Endothelial cell of umbilical vein (primary cell): ENCODE measurements around the gene KAT6B.

ENCODE experiments used
- EZH2 ChIP-seq: IDR thresholded peaks from 2 replicates; pipeline ENCODE4 v1.6.1; 2012; ENCODE audit warnings: borderline replicate concordance, low read depth, mild to moderate bottlenecking, moderate library complexity, low read length, inconsistent platforms; ENCODE audit not compliant: severe bottlenecking
- FOS ChIP-seq: IDR thresholded peaks from 2 replicates; pipeline ENCODE4 v1.6.1; 2011; ENCODE audit warnings: mild to moderate bottlenecking, low read length, moderate library complexity, borderline replicate concordance; ENCODE audit not compliant: insufficient read depth
- POLR2A ChIP-seq: IDR thresholded peaks from 2 replicates; pipeline ENCODE4 v1.6.1; 2012; ENCODE audit warnings: low read depth, mild to moderate bottlenecking, control low read depth, low read length
- POLR2AphosphoS5 ChIP-seq: IDR thresholded peaks from 2 replicates; pipeline ENCODE4 v1.6.1; 2012; ENCODE audit warnings: low read depth, mild to moderate bottlenecking, control low read depth, low read length, moderate library complexity; ENCODE audit not compliant: insufficient read depth
- TF ChIP-seq, protein P1 (sequence below), 2 donors: IDR thresholded peaks; 1 replicate in 1 of 2; 2 replicates in 1 of 2; pipeline ENCODE4 v1.5.1; 2011; ENCODE audit warnings: low read length in 2 of 2, mild to moderate bottlenecking in 2 of 2, moderate library complexity in 2 of 2, control low read depth in 1 of 2, inconsistent platforms in 1 of 2, low read depth in 1 of 2; ENCODE audit not compliant: insufficient read depth in 1 of 2; ENCODE audit errors: extremely low read depth in 1 of 2

DNA sequence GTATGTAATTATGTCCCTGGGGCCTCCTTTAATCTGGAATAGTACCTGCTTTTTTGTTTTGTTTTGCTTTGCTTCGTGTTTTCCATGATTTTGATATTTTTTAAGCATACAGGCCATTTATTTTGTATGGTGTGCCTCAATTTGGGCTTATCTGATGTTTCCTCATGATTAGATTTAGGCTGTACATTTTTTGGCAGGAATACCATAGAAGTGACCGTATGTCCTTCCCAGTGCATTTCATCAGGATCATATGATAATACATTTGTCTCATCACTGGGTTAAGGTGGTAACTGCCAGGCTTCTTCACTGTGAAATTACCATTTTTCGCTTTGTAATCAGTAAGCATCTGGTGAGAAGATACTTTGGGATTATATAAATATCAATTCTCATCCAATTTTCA is 167.2 kb downstream of the KAT6B start:
- TF ChIP-seq, protein P1, sequence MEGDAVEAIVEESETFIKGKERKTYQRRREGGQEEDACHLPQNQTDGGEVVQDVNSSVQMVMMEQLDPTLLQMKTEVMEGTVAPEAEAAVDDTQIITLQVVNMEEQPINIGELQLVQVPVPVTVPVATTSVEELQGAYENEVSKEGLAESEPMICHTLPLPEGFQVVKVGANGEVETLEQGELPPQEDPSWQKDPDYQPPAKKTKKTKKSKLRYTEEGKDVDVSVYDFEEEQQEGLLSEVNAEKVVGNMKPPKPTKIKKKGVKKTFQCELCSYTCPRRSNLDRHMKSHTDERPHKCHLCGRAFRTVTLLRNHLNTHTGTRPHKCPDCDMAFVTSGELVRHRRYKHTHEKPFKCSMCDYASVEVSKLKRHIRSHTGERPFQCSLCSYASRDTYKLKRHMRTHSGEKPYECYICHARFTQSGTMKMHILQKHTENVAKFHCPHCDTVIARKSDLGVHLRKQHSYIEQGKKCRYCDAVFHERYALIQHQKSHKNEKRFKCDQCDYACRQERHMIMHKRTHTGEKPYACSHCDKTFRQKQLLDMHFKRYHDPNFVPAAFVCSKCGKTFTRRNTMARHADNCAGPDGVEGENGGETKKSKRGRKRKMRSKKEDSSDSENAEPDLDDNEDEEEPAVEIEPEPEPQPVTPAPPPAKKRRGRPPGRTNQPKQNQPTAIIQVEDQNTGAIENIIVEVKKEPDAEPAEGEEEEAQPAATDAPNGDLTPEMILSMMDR (IDR thresholded peaks at IDR 0.05; ENCODE audit: extremely low read depth in 1 of 2, insufficient read depth in 1 of 2, low read depth in 1 of 2, low read length in 2 of 2), result no peak
- no peak for TF ChIP-seq EZH2
- TF ChIP-seq FOS, result no peak
- no peak for TF ChIP-seq POLR2AphosphoS5
- no peak for TF ChIP-seq POLR2A
